ENCODE measurements around the gene FBXL15. TPM values are rescaled to one million over a fixed set of nuclear protein-coding genes. Genes with fewer than 3 reads are reported as not detected.

FBXL15 gene
- total and polyA plus RNA-seq, 9 of the 15 experiments (the other 6 are each of a cell fraction or from before 2014, with no cell fraction given): 0.08 to 25.9 (median 3.5) TPM

GRCh38 chr10:102420714-102421506 lies at the start of gene FBXL15 (continued):
- TF ChIP-seq NR1H2 (CRISPR knock-in tag; IDR thresholded peaks at IDR 0.05): no peak
- no peak for TF ChIP-seq SIRT6 (IDR thresholded peaks at IDR 0.05; ENCODE audit: low read depth, low read length)
- TF ChIP-seq SNIP1 (IDR thresholded peaks at IDR 0.05; ENCODE audit: low read depth): no peak
- TF ChIP-seq TOE1 (IDR thresholded peaks at IDR 0.05; ENCODE audit: borderline replicate concordance): peak; percentile 91
- no peak for TF ChIP-seq TOE1 (CRISPR knock-in tag; IDR thresholded peaks at IDR 0.05; ENCODE audit: borderline replicate concordance, low read depth)
- TF ChIP-seq FOXM1 (IDR thresholded peaks at IDR 0.05; ENCODE audit: low read depth): peak; percentile 65; the same call in 1 of the 2 replicates
- TF ChIP-seq FOXM1 (CRISPR knock-in tag; IDR thresholded peaks at IDR 0.05; ENCODE audit: low read depth): no peak
- TF ChIP-seq CHD1 (IDR thresholded peaks at IDR 0.05; ENCODE audit: low read length): no peak
- no peak for TF ChIP-seq CHAMP1 (IDR thresholded peaks at IDR 0.05)
- TF ChIP-seq SFPQ (IDR thresholded peaks at IDR 0.05; ENCODE audit: low read depth, low read length): no peak
- no peak for TF ChIP-seq SMARCE1 (IDR thresholded peaks at IDR 0.05)
- TF ChIP-seq STAT5B (CRISPR knock-in tag; IDR thresholded peaks at IDR 0.05): no peak
- no peak; the same call in 1 of the 2 replicates for TF ChIP-seq MYNN (IDR thresholded peaks at IDR 0.05)
- no peak for TF ChIP-seq MYNN (CRISPR knock-in tag; IDR thresholded peaks at IDR 0.05)
- TF ChIP-seq SRSF1 (IDR thresholded peaks at IDR 0.05; ENCODE audit: low read depth, low read length): no peak
- no peak for TF ChIP-seq CLOCK (CRISPR knock-in tag; IDR thresholded peaks at IDR 0.05; ENCODE audit: borderline replicate concordance)
- TF ChIP-seq SP2 (IDR thresholded peaks at IDR 0.05; ENCODE audit: extremely low read depth, low read depth, low read length, poor library complexity, severe bottlenecking): no peak
- TF ChIP-seq GATAD2B (IDR thresholded peaks at IDR 0.05; ENCODE audit: borderline replicate concordance): no peak
- TF ChIP-seq ZNF140 (CRISPR knock-in tag; IDR thresholded peaks at IDR 0.05): no peak
- TF ChIP-seq ZNF263 (CRISPR knock-in tag; IDR thresholded peaks at IDR 0.05; ENCODE audit: borderline replicate concordance): peak; percentile 62; the same call in 1 of the 2 replicates
- TF ChIP-seq TBL1XR1 (IDR thresholded peaks at IDR 0.05; ENCODE audit: low read length in 2 of 2): peak in 1 of 2 experiments; percentile 56; a peak in 1 of 4 replicates
- no peak for TF ChIP-seq HDAC3 (IDR thresholded peaks at IDR 0.05; ENCODE audit: borderline replicate concordance, partially characterized antibody)
